Midbrain (tissue), 1 donor: ENCODE results near the gene SYNC.
"Not testable (repeated sequence)": the region's sequence is repeated elsewhere in the genome, so short reads cannot be mapped to it uniquely, and the experiment has no call there.

Experiments
- DNase-seq: peaks from one replicate; lab custom pipeline; 2025; lab: John Stamatoyannopoulos, UW

SYNC gene

GRCh38 chr1:32724678-32725614 is 22.4 kb upstream of the SYNC start:
- DNase-seq, result no peak

- no peak for DNase-seq
Measured at GRCh38 chr1:32719681-32720275, 17.2 kb upstream of the SYNC start.

DNA sequence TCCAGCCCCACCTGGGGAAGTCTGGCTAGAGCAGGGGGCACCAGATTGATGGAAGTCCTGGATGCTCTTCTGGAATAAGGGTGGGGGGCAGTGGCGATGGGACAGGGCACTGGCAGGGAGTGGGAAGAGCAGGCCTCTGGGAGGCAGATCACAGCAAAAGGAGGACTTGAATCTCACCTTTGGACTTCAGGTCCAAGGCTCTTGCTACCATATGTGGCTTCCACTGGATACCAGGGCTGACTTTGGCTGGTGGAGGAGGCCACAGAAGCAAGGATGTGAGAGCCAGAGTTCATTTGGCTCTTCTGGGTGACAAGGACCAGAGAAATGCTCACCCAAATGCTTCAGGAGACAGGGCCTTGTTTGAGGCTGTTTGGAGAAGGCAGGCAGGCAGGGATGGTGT is 16.0 kb upstream of the SYNC start:
- DNase-seq, result no peak

GRCh38 chr1:32718036-32718435 is 15.5 kb upstream of the SYNC start:
- no peak for DNase-seq

DNA sequence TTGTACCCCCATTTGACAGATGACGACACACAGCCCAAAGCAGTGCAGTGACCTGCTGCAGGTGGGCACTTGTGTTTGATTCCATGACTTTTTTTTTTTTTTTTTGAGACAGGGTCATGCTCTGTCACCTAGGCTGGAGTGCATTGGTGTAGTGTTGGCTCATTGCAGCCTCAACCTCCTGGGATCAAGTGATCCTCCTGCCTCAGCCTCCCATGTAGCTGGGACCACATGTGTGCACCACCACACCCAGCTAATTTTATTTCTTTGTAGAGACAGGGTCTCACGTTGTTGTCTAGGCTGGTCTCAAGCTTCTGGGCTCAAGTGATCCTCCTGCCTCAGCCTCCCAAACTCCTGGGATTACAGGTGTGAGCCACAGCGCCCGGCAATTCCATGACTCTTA is 14.9 kb upstream of the SYNC start:
- no peak for DNase-seq

GRCh38 chr1:32716312-32717148 is 14.0 kb upstream of the SYNC start:
- DNase-seq, result no peak

- no peak for DNase-seq
Measured at GRCh38 chr1:32715901-32716311, 13.3 kb upstream of the SYNC start.

GRCh38 chr1:32714277-32714676 is 11.7 kb upstream of the SYNC start:
- no peak for DNase-seq

- DNase-seq, result no peak
Measured at GRCh38 chr1:32713081-32713480, 10.5 kb upstream of the SYNC start.

DNA sequence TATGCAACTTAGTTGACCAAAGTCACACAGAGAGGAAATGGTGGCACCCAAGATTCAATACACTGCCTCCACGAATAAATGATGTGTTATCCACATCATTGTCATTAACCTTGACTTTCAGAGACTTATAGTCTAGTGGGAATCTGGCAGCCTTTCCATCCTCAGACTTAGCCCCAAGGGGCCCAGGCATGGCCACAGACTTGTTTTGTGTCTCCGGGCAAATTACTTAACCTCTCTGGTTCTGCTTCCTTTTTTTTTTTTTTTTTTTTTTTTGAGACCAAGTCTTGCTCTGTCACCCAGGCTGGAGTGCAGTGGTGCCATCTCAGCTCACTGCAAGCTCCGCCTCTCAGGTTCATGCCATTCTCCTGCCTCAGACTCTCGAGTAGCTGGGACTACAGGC is 8.7 kb upstream of the SYNC start:
- not testable (repeated sequence) for DNase-seq

GRCh38 chr1:32709476-32709875 is 6.9 kb upstream of the SYNC start:
- DNase-seq, result no peak

GRCh38 chr1:32709075-32709474 is 6.5 kb upstream of the SYNC start:
- no peak for DNase-seq

DNA sequence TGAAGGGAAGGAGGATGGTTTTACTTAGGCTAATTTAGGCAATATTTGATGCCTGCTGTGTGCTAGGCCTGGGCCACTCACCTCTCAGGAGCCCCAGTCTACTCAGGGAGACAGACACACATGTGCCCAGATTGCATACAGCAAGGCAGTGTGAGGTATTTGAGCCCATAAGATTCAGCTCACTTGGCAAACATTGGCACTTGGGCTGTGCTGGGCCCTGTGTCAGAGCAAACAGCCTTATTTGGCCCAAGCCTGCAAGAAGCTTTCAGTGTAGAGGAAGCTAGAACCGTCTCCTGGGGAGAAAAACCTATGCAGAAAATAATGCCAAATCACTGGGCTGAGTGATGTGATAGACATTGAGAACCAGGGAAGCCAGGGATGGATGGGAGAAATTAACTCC is 3.9 kb upstream of the SYNC start:
- DNase-seq, result no peak

GRCh38 chr1:32705516-32705915 is 2.9 kb upstream of the SYNC start:
- DNase-seq, result no peak

DNA sequence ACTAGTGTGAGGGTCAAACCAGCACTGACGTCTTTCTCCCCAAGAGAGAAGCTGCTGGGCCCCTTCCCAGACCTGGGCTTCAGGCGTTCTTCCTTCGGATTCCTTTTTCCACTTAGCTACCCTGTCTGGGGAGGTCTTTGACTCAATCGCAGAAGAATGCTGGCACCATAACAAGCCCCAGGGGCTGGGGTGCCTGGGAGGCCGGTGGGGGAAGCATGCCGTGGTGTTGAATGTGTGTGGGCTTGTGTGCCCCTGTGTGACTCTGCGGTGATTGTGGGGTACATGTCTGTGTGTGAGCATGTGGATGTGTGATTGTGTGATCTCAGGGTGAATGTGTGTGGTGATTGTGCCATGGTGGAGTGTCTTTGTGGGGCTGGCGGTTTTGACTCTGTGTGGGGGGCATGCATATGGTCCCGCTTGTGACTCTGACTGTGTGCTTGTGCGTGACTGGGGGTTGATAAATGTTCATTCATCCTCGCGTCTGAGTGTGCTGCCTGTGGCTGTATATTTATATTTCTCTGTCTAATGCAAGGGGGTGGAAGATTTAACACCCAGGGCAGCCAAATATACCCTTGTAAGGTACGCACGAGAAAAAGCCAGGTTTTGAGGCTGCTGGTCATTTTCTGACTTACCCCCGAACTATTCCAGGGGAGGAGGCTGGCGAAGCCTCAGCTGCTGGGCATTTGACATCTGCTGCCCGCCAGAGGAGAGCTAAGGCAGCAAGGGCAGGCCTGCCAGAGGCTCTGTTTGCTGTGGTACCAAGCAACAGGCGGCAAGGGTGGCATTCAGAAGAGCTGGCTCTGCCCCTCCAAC is 1.1 kb upstream of the SYNC start:
- DNase-seq, result peak; percentile 48

DNA sequence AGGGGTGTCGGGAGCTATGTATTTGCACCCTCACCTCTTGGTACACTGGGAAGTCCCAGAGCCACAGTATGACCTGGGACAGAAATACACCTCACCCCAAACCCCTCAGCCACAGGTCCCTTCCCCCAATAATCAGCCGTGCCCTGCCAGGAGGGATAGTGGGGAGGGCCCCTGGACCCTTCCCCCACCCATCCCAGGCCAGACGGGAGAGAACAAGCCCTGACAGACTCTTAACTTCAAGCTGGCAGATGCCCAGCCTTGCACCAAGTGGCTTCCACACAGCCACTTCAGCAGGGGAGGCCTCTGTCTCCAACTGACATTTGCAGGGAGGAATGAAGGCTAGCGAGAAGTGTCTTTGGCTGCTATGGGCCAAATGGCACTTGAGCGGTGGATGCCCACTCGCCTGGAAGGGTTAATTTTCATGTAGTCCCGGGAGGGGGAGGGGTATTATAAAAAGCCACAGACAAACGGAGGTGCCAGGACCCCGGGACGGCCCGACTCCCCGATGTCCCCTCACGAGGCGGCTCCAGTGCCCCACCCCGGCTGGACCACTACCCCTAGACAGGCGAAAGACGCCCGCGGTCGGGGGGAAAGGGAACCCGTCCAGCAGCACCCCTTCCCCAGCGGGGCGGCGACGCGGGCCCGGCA is 495 bp downstream of the SYNC start:
- DNase-seq, result no peak

GRCh38 chr1:32701421-32701911 is 1.1 kb downstream of the SYNC start:
- no peak for DNase-seq

GRCh38 chr1:32696996-32697395 is 5.6 kb downstream of the SYNC start:
- not testable (repeated sequence) for DNase-seq

- DNase-seq, result no peak
Measured at GRCh38 chr1:32696041-32696440, 6.5 kb downstream of the SYNC start.

DNA sequence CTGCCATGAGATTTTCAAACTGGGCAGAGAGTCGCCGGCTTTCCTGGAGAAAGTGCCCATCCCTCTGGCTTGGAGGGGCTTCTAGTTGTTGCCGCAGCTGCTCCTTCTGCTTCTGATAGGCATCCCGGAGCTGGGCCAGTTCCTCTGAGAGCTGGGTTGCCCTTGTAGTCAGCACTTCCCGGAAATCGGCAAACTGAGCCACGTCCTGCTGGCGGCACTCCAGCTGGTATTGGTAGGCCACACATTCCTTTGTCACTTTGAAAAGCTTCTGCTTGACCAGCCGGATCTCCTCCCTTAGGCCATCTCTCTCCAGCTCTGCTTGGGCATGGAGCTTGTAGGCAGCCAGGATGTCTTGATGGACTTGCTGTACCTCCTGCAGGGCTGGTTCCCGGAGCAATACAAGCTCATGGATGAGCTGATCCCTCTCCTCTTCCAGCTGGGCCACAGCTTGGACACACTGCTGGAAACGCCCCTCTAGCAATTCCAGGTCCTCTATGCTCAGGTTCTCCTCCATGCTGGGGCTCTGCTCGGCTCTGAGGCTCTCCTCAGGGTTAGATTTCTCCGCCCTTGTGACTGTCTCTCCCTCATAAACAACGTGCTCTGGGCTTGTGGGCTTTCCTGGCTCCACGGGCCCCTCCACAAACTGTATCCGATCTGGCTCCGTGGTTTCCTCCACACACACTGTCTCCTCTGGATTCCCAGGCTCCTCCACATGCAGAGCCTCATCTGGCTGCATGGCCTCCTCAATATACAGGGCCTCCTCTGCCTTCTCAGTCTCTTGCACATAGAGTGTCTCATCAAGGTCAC is 7.3 kb downstream of the SYNC start:
- DNase-seq, result no peak
